K562 (cell line): ENCODE measurements around the gene ZFPM1. TPM values are rescaled to one million over a fixed set of nuclear protein-coding genes. Genes with fewer than 3 reads are reported as not detected.

Experiments
- E2F3 ChIP-seq: fragments of 250-450 bp; sonication (Bioruptor Pico); IDR thresholded peaks from 2 replicates; pipeline ENCODE4 v1.4.0; 2020; ENCODE audit warnings: mild to moderate bottlenecking
- HNRNPL ChIP-seq: fragments of 200-400 bp; formaldehyde crosslinking; IDR thresholded peaks from 2 replicates; pipeline ENCODE4 v1.6.1; 2017; ENCODE audit warnings: low read depth, mild to moderate bottlenecking, low read length
- JUN ChIP-seq, 2 experiments: sonication (generic) in 1 of 2; formaldehyde crosslinking in 1 of 2; IDR thresholded peaks; 2 replicates each; pipeline versions ENCODE4 v1.6.1 to v1.8.0; 2012 to 2022; ENCODE audit warnings: borderline replicate concordance in 2 of 2, mild to moderate bottlenecking in 2 of 2, improper control_type of control experiment in 1 of 2, low read depth in 1 of 2, low read length in 1 of 2, missing genetic modification reagents in 1 of 2
- KHSRP ChIP-seq: fragments of 450-650 bp; IDR thresholded peaks from 2 replicates; pipeline ENCODE4 v1.6.1; 2017
- MAFK ChIP-seq: IDR thresholded peaks from 2 replicates; pipeline ENCODE4 v1.6.1; 2011; ENCODE audit warnings: low read length, improper control_type of control experiment
- NR3C1 ChIP-seq: sonication (generic); formaldehyde crosslinking; IDR thresholded peaks from 2 replicates; pipeline ENCODE4 v1.8.1; 2022; ENCODE audit warnings: missing genetic modification reagents
- NRF1 ChIP-seq, 2 experiments: fragments of 450-650 bp; IDR thresholded peaks in 1 of 2; conservative IDR thresholded peaks in 1 of 2; 2 replicates each; pipeline ENCODE4 v1.6.1; 2014; ENCODE audit warnings: mild to moderate bottlenecking in 2 of 2
- RBM34 ChIP-seq: fragments of 200-400 bp; formaldehyde crosslinking; IDR thresholded peaks from 2 replicates; pipeline ENCODE4 v1.6.1; 2018; ENCODE audit warnings: low read length, borderline replicate concordance; ENCODE audit not compliant: insufficient read depth
- ZNF134 ChIP-seq: fragments of 250-450 bp; sonication (Bioruptor Pico); conservative IDR thresholded peaks from 2 replicates; pipeline ENCODE4 v1.4.0; 2020
- polyA plus RNA-seq, 8 experiments: library from polyadenylated mRNA; depleted of rRNA in 4 of 8; stranded (reverse) in 5 of 8; unstranded in 3 of 8; fragments of >200 nt; fragmentation: Nextera tagmentation in 2 of 8; fragmentation: Illumina TruSeq in 1 of 8; extraction: Ambion mirVana in 2 of 8; extraction: Trizol in 1 of 8; gene quantifications; 2 replicates each; pipeline versions ENCODE4 v1.2.1 to v1.2.3, GENCODE V29; 2011 to 2014; ENCODE audit warnings: inconsistent platforms in 1 of 8, missing spikeins in 1 of 8
- total RNA-seq, 7 experiments: library from RNA; depleted of rRNA in 6 of 7; stranded (reverse); fragments of >200 nt in 6 of 7; fragmentation: Illumina TruSeq in 2 of 7; extraction: Trizol in 2 of 7; gene quantifications; 2 replicates each; pipeline versions ENCODE4 v1.2.1 to v1.2.3, GENCODE V29; 2011 to 2021; ENCODE audit warnings: low replicate concordance in 1 of 7
- TF ChIP-seq, protein P1 (sequence below): fragments of 450-650 bp; IDR thresholded peaks from 2 replicates; pipeline ENCODE4 v1.6.1; 2017; ENCODE audit warnings: antibody characterized with exemption, mild to moderate bottlenecking
- TF ChIP-seq, protein P2 (sequence below): fragments of 450-650 bp; IDR thresholded peaks from 2 replicates; pipeline ENCODE4 v1.6.1; 2016; ENCODE audit warnings: missing biosample characterization, missing genetic modification characterization
- TF ChIP-seq, protein P3 (sequence below): sonication (generic); formaldehyde crosslinking; IDR thresholded peaks from 2 replicates; pipeline ENCODE4 v1.8.1; 2023; ENCODE audit warnings: mild to moderate bottlenecking, missing genetic modification reagents
- TF ChIP-seq, protein P4 (sequence below): IDR thresholded peaks from 3 replicates; pipeline ENCODE4 v1.6.1; 2011; ENCODE audit warnings: borderline replicate concordance, mild to moderate bottlenecking; ENCODE audit not compliant: insufficient read length, insufficient read depth

ZFPM1 gene
- total and polyA plus RNA-seq, 9 of the 15 experiments (the other 6 are each of a cell fraction or from before 2014, with no cell fraction given): 0.03 to 35.9 (median 1.4) TPM

DNA sequence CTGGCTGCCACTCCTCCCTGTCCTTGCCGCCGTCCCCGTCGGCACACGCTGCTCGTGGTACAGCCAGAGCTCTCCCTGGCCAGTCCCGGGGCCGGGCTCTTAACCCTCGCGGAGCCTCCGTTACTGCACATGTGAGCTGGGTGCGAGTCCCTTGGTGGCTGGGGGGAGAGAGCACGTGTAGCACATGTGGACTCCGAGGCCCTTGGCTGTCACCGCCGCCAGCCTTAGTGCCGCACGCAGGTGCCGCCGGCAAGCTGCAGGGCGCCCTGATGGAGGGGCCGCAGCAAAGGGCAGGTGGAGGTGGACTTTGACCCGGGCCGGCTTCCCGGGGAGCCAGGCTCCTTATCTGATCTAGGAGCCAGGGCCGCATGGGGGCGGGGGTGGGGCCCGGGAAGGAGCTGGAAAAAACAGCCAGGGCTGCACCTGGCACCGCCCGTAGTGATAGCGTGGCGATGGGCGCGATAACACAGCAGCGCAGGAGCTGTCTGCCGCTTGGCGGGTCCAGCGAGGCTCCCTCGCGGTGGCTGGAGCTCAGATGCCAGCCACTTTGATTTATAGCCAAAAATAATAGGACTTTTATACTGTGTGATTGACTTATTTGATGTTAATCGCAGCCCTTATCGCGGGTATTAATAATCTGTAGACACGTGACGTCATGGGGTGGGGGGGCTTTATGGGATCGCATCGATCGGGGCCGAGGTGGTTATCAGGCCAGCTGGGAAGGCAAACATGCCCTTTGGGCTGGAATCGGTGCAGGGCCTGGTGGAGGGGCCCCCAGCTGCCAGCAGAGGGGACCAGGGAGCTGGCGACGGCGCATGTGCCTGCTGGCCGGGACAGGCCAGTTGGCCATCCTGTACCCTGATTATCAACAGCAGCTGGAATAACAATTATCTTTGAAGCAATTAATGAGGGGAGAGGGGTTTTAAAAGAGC, 35.1 kb downstream of the ZFPM1 start (continued):
- TF ChIP-seq, protein P1, sequence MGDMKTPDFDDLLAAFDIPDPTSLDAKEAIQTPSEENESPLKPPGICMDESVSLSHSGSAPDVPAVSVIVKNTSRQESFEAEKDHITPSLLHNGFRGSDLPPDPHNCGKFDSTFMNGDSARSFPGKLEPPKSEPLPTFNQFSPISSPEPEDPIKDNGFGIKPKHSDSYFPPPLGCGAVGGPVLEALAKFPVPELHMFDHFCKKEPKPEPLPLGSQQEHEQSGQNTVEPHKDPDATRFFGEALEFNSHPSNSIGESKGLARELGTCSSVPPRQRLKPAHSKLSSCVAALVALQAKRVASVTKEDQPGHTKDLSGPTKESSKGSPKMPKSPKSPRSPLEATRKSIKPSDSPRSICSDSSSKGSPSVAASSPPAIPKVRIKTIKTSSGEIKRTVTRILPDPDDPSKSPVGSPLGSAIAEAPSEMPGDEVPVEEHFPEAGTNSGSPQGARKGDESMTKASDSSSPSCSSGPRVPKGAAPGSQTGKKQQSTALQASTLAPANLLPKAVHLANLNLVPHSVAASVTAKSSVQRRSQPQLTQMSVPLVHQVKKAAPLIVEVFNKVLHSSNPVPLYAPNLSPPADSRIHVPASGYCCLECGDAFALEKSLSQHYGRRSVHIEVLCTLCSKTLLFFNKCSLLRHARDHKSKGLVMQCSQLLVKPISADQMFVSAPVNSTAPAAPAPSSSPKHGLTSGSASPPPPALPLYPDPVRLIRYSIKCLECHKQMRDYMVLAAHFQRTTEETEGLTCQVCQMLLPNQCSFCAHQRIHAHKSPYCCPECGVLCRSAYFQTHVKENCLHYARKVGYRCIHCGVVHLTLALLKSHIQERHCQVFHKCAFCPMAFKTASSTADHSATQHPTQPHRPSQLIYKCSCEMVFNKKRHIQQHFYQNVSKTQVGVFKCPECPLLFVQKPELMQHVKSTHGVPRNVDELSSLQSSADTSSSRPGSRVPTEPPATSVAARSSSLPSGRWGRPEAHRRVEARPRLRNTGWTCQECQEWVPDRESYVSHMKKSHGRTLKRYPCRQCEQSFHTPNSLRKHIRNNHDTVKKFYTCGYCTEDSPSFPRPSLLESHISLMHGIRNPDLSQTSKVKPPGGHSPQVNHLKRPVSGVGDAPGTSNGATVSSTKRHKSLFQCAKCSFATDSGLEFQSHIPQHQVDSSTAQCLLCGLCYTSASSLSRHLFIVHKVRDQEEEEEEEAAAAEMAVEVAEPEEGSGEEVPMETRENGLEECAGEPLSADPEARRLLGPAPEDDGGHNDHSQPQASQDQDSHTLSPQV: peak; percentile 57; the same call in 1 of the 2 replicates
- TF ChIP-seq NR3C1 (CRISPR knock-in tag) (no peak), JUN (IDR thresholded peaks at IDR 0.05; ENCODE audit: borderline replicate concordance, low read depth, low read length) (no peak), JUN (CRISPR knock-in tag; IDR thresholded peaks at IDR 0.05; ENCODE audit: borderline replicate concordance) (no peak), HNRNPL (peak; percentile 14; the same call in 1 of the 2 replicates), NRF1 (conservative IDR thresholded peaks at IDR 0.05 in 1 of 2, IDR thresholded peaks at IDR 0.05 in 1 of 2) (no peak), E2F3 (no peak), KHSRP (no peak), MAFK (no peak), RBM34 (no peak), ZNF134 (CRISPR knock-in tag) (no peak)
- TF ChIP-seq, protein P2, sequence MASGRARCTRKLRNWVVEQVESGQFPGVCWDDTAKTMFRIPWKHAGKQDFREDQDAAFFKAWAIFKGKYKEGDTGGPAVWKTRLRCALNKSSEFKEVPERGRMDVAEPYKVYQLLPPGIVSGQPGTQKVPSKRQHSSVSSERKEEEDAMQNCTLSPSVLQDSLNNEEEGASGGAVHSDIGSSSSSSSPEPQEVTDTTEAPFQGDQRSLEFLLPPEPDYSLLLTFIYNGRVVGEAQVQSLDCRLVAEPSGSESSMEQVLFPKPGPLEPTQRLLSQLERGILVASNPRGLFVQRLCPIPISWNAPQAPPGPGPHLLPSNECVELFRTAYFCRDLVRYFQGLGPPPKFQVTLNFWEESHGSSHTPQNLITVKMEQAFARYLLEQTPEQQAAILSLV: no peak
- TF ChIP-seq, protein P3, sequence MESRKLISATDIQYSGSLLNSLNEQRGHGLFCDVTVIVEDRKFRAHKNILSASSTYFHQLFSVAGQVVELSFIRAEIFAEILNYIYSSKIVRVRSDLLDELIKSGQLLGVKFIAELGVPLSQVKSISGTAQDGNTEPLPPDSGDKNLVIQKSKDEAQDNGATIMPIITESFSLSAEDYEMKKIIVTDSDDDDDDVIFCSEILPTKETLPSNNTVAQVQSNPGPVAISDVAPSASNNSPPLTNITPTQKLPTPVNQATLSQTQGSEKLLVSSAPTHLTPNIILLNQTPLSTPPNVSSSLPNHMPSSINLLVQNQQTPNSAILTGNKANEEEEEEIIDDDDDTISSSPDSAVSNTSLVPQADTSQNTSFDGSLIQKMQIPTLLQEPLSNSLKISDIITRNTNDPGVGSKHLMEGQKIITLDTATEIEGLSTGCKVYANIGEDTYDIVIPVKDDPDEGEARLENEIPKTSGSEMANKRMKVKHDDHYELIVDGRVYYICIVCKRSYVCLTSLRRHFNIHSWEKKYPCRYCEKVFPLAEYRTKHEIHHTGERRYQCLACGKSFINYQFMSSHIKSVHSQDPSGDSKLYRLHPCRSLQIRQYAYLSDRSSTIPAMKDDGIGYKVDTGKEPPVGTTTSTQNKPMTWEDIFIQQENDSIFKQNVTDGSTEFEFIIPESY: peak; percentile 94
- TF ChIP-seq, protein P4, sequence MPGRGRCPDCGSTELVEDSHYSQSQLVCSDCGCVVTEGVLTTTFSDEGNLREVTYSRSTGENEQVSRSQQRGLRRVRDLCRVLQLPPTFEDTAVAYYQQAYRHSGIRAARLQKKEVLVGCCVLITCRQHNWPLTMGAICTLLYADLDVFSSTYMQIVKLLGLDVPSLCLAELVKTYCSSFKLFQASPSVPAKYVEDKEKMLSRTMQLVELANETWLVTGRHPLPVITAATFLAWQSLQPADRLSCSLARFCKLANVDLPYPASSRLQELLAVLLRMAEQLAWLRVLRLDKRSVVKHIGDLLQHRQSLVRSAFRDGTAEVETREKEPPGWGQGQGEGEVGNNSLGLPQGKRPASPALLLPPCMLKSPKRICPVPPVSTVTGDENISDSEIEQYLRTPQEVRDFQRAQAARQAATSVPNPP: no peak
- TF ChIP-seq, all 486 proteins: peak for 22
